ENCODE measurements around the gene HMCN2. TPM values are rescaled to one million over a fixed set of nuclear protein-coding genes. Genes with fewer than 3 reads are reported as not detected.

HMCN2 gene
- total RNA-seq, 1 donor from 2014 or later: 9.3 TPM

DNA sequence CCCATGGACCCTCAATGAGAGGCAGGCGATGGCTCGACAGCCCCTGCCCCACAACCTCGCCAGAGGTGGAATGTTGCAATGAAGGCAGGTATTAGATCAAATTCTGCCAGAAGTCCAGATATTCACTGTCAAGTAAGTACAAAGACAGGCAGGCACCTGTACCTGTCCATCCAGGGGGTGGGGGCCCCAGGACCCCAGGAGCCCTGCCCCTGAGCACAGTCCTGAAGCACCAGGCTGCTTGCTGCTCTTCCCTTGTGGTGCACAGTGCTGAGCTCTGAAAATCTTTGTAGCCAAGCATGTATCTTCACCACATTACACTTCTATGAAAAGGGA is 26.2 kb upstream of the HMCN2 start:
- peaks cover 7% of the 10 kb centered on the region for H3K9me3 Mint-ChIP-seq (ENCODE audit: unreplicated experiment)
- no peak for TF ChIP-seq CTCF (IDR thresholded peaks at IDR 0.05; ENCODE audit: partially characterized antibody, unreplicated experiment)

GRCh38 chr9:130239741-130240241 is 25.8 kb upstream of the HMCN2 start:
- Mint-ChIP-seq H3K27ac (ENCODE audit: unreplicated experiment) (peak overlapping the region; percentile 28), H3K4me3 (ENCODE audit: unreplicated experiment) (no peak overlapping the region), H3K27me3 (ENCODE audit: unreplicated experiment) (peaks cover 9% of the 10 kb centered on the region), H3K36me3 (ENCODE audit: unreplicated experiment) (no peaks in the 10 kb centered on the region), H3K9me3 (ENCODE audit: unreplicated experiment) (peaks cover 7% of the 10 kb centered on the region), H3K4me1 (ENCODE audit: low read depth, unreplicated experiment) (peaks cover 27% of the 10 kb centered on the region)
- no peak for DNase-seq
- no peak for TF ChIP-seq CTCF (IDR thresholded peaks at IDR 0.05; ENCODE audit: partially characterized antibody, unreplicated experiment)

More for the DNA sequence above, 26.2 kb upstream of the HMCN2 start:
- no peaks in the 10 kb centered on the region for H3K36me3 Mint-ChIP-seq (ENCODE audit: unreplicated experiment)
- peaks cover 27% of the 10 kb centered on the region for H3K4me1 Mint-ChIP-seq (ENCODE audit: low read depth, unreplicated experiment)
- no peak overlapping the region for H3K27ac Mint-ChIP-seq (ENCODE audit: unreplicated experiment)
- no peak for DNase-seq
- H3K27me3 Mint-ChIP-seq (ENCODE audit: unreplicated experiment): peaks cover 9% of the 10 kb centered on the region
- no peak overlapping the region for H3K4me3 Mint-ChIP-seq (ENCODE audit: unreplicated experiment)

- peak; percentile 67 for DNase-seq
- H3K4me1 Mint-ChIP-seq (ENCODE audit: low read depth, unreplicated experiment): peaks cover 26% of the 10 kb centered on the region
- no peaks in the 10 kb centered on the region for H3K36me3 Mint-ChIP-seq (ENCODE audit: unreplicated experiment)
- peak overlapping the region; percentile 16 for H3K4me3 Mint-ChIP-seq (ENCODE audit: unreplicated experiment)
- no peak for TF ChIP-seq CTCF (IDR thresholded peaks at IDR 0.05; ENCODE audit: partially characterized antibody, unreplicated experiment)
- H3K9me3 Mint-ChIP-seq (ENCODE audit: unreplicated experiment): peaks cover 7% of the 10 kb centered on the region
- H3K27ac Mint-ChIP-seq (ENCODE audit: unreplicated experiment): peak overlapping the region; percentile 75
- H3K27me3 Mint-ChIP-seq (ENCODE audit: unreplicated experiment): peaks cover 9% of the 10 kb centered on the region
Observed at GRCh38 chr9:130240410-130241197, 25.0 kb upstream of the HMCN2 start.

DNA sequence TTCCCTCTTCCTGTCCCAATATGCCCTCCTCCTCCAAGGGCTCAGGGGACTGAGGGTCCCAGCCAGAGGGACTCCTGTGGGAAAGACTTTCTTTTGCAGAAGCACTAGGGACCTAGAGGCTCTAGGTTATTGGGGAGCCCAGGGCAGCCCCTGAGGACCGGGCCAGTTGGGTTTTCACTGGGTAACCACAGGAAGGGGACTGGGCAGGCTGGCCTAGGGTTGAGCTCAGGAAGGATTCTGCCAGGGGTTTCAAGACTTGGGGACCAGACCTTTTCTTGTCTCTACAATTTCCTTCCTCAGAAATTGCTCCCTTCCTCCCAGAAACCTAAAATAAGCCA is 24.4 kb upstream of the HMCN2 start:
- Mint-ChIP-seq H3K27me3 (ENCODE audit: unreplicated experiment) (peaks cover 9% of the 10 kb centered on the region), H3K36me3 (ENCODE audit: unreplicated experiment) (no peaks in the 10 kb centered on the region), H3K4me1 (ENCODE audit: low read depth, unreplicated experiment) (peaks cover 21% of the 10 kb centered on the region), H3K9me3 (ENCODE audit: unreplicated experiment) (peaks cover 7% of the 10 kb centered on the region), H3K4me3 (ENCODE audit: unreplicated experiment) (no peak overlapping the region), H3K27ac (ENCODE audit: unreplicated experiment) (no peak overlapping the region)
- no peak for TF ChIP-seq CTCF (IDR thresholded peaks at IDR 0.05; ENCODE audit: partially characterized antibody, unreplicated experiment)
- DNase-seq: no peak

GRCh38 chr9:130242270-130243014 is 23.1 kb upstream of the HMCN2 start:
- Mint-ChIP-seq H3K4me1 (ENCODE audit: low read depth, unreplicated experiment) (peaks cover 19% of the 10 kb centered on the region), H3K9me3 (ENCODE audit: unreplicated experiment) (peaks cover 7% of the 10 kb centered on the region), H3K27me3 (ENCODE audit: unreplicated experiment) (peaks cover 9% of the 10 kb centered on the region), H3K4me3 (ENCODE audit: unreplicated experiment) (peak overlapping the region; percentile 55), H3K27ac (ENCODE audit: unreplicated experiment) (peak overlapping the region; percentile 62), H3K36me3 (ENCODE audit: unreplicated experiment) (no peaks in the 10 kb centered on the region)
- no peak for DNase-seq
- TF ChIP-seq CTCF (IDR thresholded peaks at IDR 0.05; ENCODE audit: partially characterized antibody, unreplicated experiment): no peak

Data from glutamatergic neuron (in vitro differentiated cells).